Calu3 (cell line): ENCODE data around the gene MAD1L1. TPM values are rescaled to one million over a fixed set of nuclear protein-coding genes. Genes with fewer than 3 reads are reported as not detected.
"Not testable (repeated sequence)": the region's sequence is repeated elsewhere in the genome, so short reads cannot be mapped to it uniquely, and the experiment has no call there.

ENCODE experiments used
- BruUV-seq: library from RNA; stranded (reverse); fragments of 400-500 nt; replicated peaks from 2 replicates; lab custom pipeline; 2021; lab: Mats Ljungman, UMichigan
- CTCF ChIA-PET: fragments of 300-600 bp; sonication (Branson Sonifier 250); formaldehyde crosslinking; loops from one replicate; lab custom pipeline; 2022; ENCODE audit warnings: antibody characterized with exemption; lab: Charles Lee
- DNase-seq: peaks from one replicate; pipeline ENCODE4 v3.0.0; 2022
- H3K27ac Mint-ChIP-seq: one replicate; pipeline ENCODE4 v1.8.0; 2022; ENCODE audit warnings: mixed read lengths; ENCODE audit not compliant: unreplicated experiment
- H3K27me3 Mint-ChIP-seq: one replicate; pipeline ENCODE4 v1.8.0; 2022; ENCODE audit warnings: mixed read lengths; ENCODE audit not compliant: unreplicated experiment
- H3K36me3 Mint-ChIP-seq: one replicate; pipeline ENCODE4 v1.8.0; 2022; ENCODE audit warnings: mild to moderate bottlenecking, moderate library complexity, mixed read lengths; ENCODE audit not compliant: insufficient read depth, unreplicated experiment
- H3K4me1 Mint-ChIP-seq: one replicate; pipeline ENCODE4 v1.8.0; 2022; ENCODE audit warnings: mild to moderate bottlenecking, low read depth, mixed read lengths; ENCODE audit not compliant: unreplicated experiment
- H3K4me3 Mint-ChIP-seq: one replicate; pipeline ENCODE4 v1.8.0; 2022; ENCODE audit warnings: mild to moderate bottlenecking, low read depth, moderate library complexity, mixed read lengths; ENCODE audit not compliant: unreplicated experiment
- H3K9me3 Mint-ChIP-seq: one replicate; pipeline ENCODE4 v1.8.0; 2022; ENCODE audit warnings: low read depth, mixed read lengths; ENCODE audit not compliant: unreplicated experiment
- intact Hi-C: fragments of 100-400 bp; cut with micrococcal nuclease; formaldehyde crosslinking; loops from one replicate; pipeline ENCODE4 v1.10.0; 2022; ENCODE audit not compliant: unreplicated experiment
- total RNA-seq: library from RNA; stranded (reverse); gene quantifications from 2 replicates; pipeline ENCODE4 v1.2.3, GENCODE V29; 2022
- TF ChIP-seq, protein P1 (sequence below): fragments of 200-600 bp; IDR thresholded peaks from one replicate; pipeline ENCODE4 v1.8.0; 2022; ENCODE audit warnings: antibody characterized with exemption; ENCODE audit not compliant: unreplicated experiment

MAD1L1 gene
- total RNA-seq, 1 experiment from 2014 or later, result 86.0 TPM

DNA sequence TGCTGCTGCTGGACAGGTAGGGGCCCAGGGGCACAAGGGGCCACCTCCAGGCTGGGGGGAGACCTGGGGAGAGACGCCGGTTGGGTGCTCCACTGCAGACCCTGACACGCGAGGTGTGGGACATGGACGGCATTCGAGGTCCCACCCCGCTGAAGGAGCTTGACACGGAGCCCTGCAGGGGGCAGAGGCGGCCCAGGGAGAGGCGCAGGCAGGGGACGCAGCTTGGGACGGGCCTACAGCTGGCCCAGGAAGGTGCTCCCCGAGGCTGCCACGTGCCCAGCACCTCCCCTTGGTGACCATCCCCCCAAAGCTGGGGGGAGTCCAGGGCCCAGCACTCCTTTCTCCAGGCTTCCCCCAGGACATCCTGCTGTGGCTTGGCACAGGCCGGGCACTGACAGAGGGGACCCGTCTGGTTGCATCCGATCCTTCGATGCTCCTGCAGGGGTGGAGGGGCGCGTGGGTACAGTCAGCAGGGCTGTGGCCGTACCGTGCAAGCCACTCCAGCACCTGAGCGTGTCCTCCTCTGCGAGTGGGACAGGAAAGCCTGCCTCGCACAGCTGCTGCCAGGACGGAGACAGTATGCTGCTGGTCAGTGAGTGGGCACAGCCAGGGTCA is 388.3 kb downstream of the MAD1L1 start:
- Mint-ChIP-seq H3K27ac (no peak overlapping the region), H3K4me3 (no peak overlapping the region)

DNA sequence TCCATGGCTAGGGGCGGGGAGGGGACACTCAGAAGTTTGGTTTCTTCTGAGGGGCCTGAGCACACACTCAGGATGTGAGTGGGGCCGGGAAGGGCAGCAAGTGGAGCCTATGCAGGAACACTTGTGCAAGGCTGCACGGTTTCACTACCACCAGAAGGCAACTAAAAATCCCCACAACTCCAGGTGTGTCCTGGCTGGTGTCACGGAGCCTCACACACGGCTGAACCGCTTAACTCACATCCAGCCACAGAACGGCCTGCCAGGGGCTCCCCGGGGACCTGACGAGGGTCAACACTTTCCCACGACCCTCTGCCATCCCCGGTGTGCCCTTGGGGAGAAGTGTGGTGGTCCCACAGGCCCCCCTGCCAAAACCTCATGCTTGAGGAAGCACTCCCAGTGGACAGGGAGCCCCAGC is 388.8 kb downstream of the MAD1L1 start:
- Mint-ChIP-seq H3K4me1 (no peaks in the 10 kb centered on the region), H3K4me3 (no peak overlapping the region), H3K9me3 (no peaks in the 10 kb centered on the region), H3K27me3 (no peaks in the 10 kb centered on the region), H3K27ac (no peak overlapping the region), H3K36me3 (no peaks in the 10 kb centered on the region)
- intact Hi-C loops, result no loop called here
- CTCF ChIA-PET, result no interaction called here
- BruUV-seq, result no TSS peak
- TF ChIP-seq, protein P1, sequence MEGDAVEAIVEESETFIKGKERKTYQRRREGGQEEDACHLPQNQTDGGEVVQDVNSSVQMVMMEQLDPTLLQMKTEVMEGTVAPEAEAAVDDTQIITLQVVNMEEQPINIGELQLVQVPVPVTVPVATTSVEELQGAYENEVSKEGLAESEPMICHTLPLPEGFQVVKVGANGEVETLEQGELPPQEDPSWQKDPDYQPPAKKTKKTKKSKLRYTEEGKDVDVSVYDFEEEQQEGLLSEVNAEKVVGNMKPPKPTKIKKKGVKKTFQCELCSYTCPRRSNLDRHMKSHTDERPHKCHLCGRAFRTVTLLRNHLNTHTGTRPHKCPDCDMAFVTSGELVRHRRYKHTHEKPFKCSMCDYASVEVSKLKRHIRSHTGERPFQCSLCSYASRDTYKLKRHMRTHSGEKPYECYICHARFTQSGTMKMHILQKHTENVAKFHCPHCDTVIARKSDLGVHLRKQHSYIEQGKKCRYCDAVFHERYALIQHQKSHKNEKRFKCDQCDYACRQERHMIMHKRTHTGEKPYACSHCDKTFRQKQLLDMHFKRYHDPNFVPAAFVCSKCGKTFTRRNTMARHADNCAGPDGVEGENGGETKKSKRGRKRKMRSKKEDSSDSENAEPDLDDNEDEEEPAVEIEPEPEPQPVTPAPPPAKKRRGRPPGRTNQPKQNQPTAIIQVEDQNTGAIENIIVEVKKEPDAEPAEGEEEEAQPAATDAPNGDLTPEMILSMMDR, result no peak
- DNase-seq, result no peak

More for the DNA sequence above, 388.3 kb downstream of the MAD1L1 start:
- TF ChIP-seq, protein P1, result no peak
- no TSS peak for BruUV-seq
- DNase-seq, result no peak
- Mint-ChIP-seq H3K9me3 (no peaks in the 10 kb centered on the region), H3K27me3 (no peaks in the 10 kb centered on the region), H3K4me1 (no peaks in the 10 kb centered on the region), H3K36me3 (no peaks in the 10 kb centered on the region)
- intact Hi-C loops, result no loop called here
- CTCF ChIA-PET, result no interaction called here

DNA sequence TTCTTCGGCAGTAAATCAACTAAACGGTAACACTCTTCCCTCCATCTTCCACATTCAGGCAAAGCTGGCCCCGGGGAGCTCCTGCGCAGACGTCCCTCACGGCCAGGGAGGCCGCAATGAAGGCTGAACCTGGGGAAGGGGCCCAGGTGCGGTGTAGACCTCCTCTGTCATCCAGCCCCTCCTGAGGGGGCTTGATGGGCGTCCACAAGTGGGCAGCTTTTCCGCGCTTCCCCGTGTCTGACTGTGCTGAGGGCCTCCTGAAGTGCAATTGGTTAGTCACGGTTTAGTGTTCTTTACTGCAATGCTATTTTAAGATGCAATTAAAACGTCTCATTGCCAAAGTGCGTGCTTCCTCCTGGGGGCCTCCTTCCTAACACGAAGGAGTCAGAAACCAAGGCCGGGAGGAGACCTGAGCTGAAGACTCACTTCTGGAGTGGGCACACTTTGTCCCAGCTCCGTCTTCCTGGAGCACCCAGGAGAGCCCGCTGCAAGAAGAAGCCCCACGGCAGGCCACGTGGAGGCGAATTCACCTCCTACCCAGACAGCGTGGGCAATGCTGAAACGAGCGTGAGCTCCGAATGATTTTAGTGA is 389.4 kb downstream of the MAD1L1 start:
- intact Hi-C loops, result no loop called here
- CTCF ChIA-PET, result no interaction called here
- no peaks in the 10 kb centered on the region for H3K27me3 Mint-ChIP-seq
- TF ChIP-seq, protein P1, result no peak
- BruUV-seq, result no TSS peak
- DNase-seq, result no peak
- H3K9me3 Mint-ChIP-seq, result no peaks in the 10 kb centered on the region
- H3K27ac Mint-ChIP-seq, result no peak overlapping the region
- H3K4me1 Mint-ChIP-seq, result no peaks in the 10 kb centered on the region
- H3K4me3 Mint-ChIP-seq, result no peak overlapping the region
- H3K36me3 Mint-ChIP-seq, result no peaks in the 10 kb centered on the region

DNA sequence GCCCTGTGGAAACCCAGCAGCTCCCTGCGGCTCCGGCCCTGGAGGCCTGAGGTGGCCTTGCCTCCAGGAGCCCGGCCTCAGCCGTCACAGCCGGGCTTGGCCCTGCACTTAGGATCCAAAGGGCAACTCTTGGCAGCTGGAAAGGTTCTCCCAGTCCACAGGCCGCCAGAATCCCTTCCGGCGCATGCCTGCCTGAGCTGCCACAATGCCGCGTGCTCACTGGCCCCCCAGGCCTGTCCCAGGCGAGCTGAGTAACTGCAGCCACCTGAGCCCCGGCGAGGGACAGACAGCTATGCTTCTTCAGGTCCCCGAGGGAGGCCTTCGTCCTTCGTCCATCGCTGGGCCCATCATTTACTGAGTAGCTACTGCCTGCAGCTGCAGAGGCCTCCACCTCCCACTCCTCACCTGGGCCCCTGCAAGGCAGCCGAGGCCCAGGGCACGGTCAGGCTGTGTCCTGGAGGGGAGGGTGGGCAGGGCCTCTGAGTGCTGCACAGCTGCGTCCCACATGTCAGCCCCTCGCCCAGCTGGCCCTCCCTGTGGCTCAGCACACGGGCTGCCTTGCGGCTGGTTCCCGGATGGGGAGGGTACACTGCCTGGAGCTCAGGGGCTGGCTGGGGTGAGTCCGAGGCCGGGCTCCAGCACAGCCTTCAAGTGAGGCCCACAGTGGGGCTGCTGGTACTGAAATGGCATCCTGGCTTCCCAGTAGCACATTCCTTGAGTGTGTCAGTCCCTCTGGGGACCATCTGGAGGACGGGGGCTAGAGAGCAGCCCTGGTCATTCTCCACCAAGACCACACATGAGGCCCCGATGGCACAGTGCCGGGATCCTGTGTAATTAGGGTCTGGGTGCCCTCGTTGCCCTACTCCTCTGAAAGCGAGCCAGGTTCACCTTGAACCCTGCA is 390.2 kb downstream of the MAD1L1 start:
- Mint-ChIP-seq H3K27me3 (no peaks in the 10 kb centered on the region), H3K4me3 (no peak overlapping the region), H3K9me3 (no peaks in the 10 kb centered on the region), H3K27ac (no peak overlapping the region), H3K4me1 (no peaks in the 10 kb centered on the region), H3K36me3 (no peaks in the 10 kb centered on the region)
- DNase-seq, result no peak
- CTCF ChIA-PET, result no interaction called here
- TF ChIP-seq, protein P1, result no peak
- intact Hi-C loops, result no loop called here
- BruUV-seq, result no TSS peak

DNA sequence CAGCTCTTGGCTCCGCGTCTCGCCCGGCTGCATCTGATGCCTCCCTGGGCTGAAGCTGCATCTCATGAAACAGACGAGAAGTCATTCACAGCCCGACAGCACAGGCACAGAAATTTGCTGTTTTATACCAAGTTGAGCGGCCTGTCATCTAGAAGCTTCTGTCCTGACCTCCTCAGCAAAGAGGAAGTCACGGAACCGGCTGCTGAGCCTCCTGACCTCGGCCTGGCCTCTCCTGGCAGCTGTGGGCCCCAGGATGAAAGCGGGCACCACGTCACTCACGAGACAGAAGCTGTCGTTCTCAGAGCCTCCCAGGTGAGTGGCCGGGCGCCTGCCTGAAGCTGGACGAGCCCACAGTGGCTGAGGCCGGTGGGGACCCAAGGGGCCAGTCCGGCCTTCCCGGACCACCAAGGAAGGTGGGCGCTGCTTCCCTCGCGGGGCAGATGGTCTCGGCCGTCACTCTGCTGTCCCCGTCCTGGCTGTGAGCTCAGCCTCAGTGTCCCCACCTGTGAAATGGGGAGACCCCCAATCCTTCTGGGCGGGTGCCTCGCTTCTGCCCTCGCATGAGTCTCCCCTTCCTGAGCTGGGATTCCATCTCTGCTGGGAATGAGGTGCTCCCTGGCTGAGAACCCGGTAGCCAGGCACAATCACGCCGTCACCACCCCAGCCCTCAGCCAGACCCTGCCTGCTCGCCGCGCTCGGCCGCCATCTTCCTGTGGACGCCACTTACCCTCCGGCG is 391.3 kb downstream of the MAD1L1 start:
- BruUV-seq, H3K27me3 Mint-ChIP-seq, H3K27ac Mint-ChIP-seq, H3K36me3 Mint-ChIP-seq, H3K9me3 Mint-ChIP-seq, H3K4me3 Mint-ChIP-seq, intact Hi-C loops, H3K4me1 Mint-ChIP-seq, DNase-seq: not testable (repeated sequence)
- CTCF ChIA-PET, result interaction anchor here (0.6 to 0.7 kb wide), 2 partner anchors 1010 to 1942 kb away, joined by 3 read pairs; no protein-coding TSS in a partner anchor

DNA sequence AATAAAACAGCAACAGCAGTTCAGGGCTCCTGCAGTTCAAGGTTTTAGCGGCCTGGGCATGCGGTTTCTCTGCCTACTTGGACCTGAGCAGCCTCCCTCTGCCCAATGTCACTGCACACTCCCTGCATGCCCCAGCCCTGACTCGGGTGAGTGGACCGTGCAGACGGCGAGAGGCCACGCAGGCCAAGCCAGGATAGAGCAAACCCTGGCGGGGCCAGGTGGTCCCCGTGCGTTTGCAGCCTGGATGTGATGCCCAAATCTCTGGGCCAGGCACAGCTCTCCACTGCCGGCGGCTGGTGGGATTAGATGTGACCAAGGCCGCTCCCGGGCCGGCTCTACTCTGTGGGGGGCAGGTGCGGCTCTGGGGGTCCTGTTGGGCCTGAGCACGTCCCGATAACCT is 392.0 kb downstream of the MAD1L1 start:
- DNase-seq, H3K4me1 Mint-ChIP-seq, H3K9me3 Mint-ChIP-seq, H3K27me3 Mint-ChIP-seq, H3K27ac Mint-ChIP-seq, CTCF ChIA-PET, H3K36me3 Mint-ChIP-seq, intact Hi-C loops, BruUV-seq, H3K4me3 Mint-ChIP-seq: not testable (repeated sequence)
